KBM-7 (cell line): ENCODE measurements around the gene ICAM2.

Experiments
- DNase-seq: peaks from one replicate; pipeline ENCODE4 v3.0.0-alpha.2; 2015
- in situ Hi-C: fragments of 300-500 bp; cut with MboI; formaldehyde crosslinking; loops from 2 replicates; pipeline ENCODE4 v1.14.3; 2020; ENCODE audit warnings: low sequenced_read_pairs, low pct_unique_long_range_greater_than_20kb, mixed read lengths

The ICAM2 gene

GRCh38 chr17:63960006-63960405 lies 60.4 kb downstream of the ICAM2 start:
- no peak for DNase-seq
- in situ Hi-C loops, result no loop called here

GRCh38 chr17:63956296-63956920 lies 64.0 kb downstream of the ICAM2 start:
- in situ Hi-C loops, result no loop called here
- DNase-seq, result no peak

GRCh38 chr17:63955791-63956190 lies 64.6 kb downstream of the ICAM2 start:
- in situ Hi-C loops, result no loop called here
- DNase-seq, result no peak

GRCh38 chr17:63955232-63955631 lies 65.2 kb downstream of the ICAM2 start:
- in situ Hi-C loops, result no loop called here
- no peak for DNase-seq

GRCh38 chr17:63954402-63955063 lies 65.9 kb downstream of the ICAM2 start:
- DNase-seq, result peak; percentile 53
- in situ Hi-C loops, result no loop called here
